Activated CD8-positive, alpha-beta T cell treated with anti-CD3 and anti-CD28 coated beads for 36 hours (primary cell): ENCODE results near the gene CDH5. TPM values are rescaled to one million over a fixed set of nuclear protein-coding genes. Genes with fewer than 3 reads are reported as not detected.
"Not testable (repeated sequence)": the region's sequence is repeated elsewhere in the genome, so short reads cannot be mapped to it uniquely, and the experiment has no call there.

Source experiments
- ATAC-seq: fragments of 200-7000 bp; cut with Tn5 transposase; one replicate; pipeline ENCODE4 v1.10.0; 2021; ENCODE audit warnings: mild to moderate bottlenecking, moderate library complexity
- CTCF ChIA-PET: fragments of 350-600 bp; sonication (Branson Sonifier 250); formaldehyde crosslinking; loops from one replicate; lab custom pipeline; 2021; ENCODE audit warnings: antibody characterized with exemption; lab: Charles Lee
- POLR2A ChIA-PET: fragments of 350-600 bp; sonication (Branson Sonifier 250); formaldehyde crosslinking; loops from one replicate; lab custom pipeline; 2021; ENCODE audit warnings: antibody characterized with exemption; lab: Charles Lee
- DNase-seq: peaks from one replicate; pipeline ENCODE4 v3.0.0-alpha.2; 2020
- H3K27ac Mint-ChIP-seq: one replicate; pipeline ENCODE4 v1.8.0; 2021; ENCODE audit warnings: mild to moderate bottlenecking, mixed read lengths
- H3K27me3 Mint-ChIP-seq: one replicate; pipeline ENCODE4 v1.8.0; 2021; ENCODE audit warnings: mixed read lengths
- H3K36me3 Mint-ChIP-seq: one replicate; pipeline ENCODE4 v1.8.0; 2021; ENCODE audit warnings: low read depth, mixed read lengths
- H3K4me1 Mint-ChIP-seq: one replicate; pipeline ENCODE4 v1.8.0; 2021; ENCODE audit warnings: low read depth, mixed read lengths
- H3K4me3 Mint-ChIP-seq: one replicate; pipeline ENCODE4 v1.8.0; 2021; ENCODE audit warnings: mild to moderate bottlenecking, moderate library complexity, mixed read lengths
- H3K9me3 Mint-ChIP-seq: one replicate; pipeline ENCODE4 v1.8.0; 2021; ENCODE audit warnings: mixed read lengths
- intact Hi-C: fragments of 100-400 bp; cut with micrococcal nuclease; formaldehyde crosslinking; loops from one replicate; pipeline ENCODE4 v1.10.0; 2022
- total RNA-seq, 2 experiments: library from RNA; stranded (reverse); gene quantifications; one replicate each; pipeline ENCODE4 v1.2.3, GENCODE V29; 2021
- TF ChIP-seq, protein P1 (sequence below): fragments of 200-600 bp; IDR thresholded peaks from one replicate; pipeline ENCODE4 v1.8.0; 2022; ENCODE audit warnings: antibody characterized with exemption, mild to moderate bottlenecking

Gene CDH5
- total RNA-seq, 2 experiments from 2014 or later = not detected

- ATAC-seq (no peak), DNase-seq (no peak)
- intact Hi-C loops = no loop called here
- no peak overlapping the region for H3K4me3 Mint-ChIP-seq
- no peaks in the 10 kb centered on the region for H3K36me3 Mint-ChIP-seq
- POLR2A ChIA-PET = interaction anchor here (1.2 kb wide), 1 partner anchor 17 kb away, joined by 4 read pairs; no protein-coding TSS in a partner anchor
- H3K9me3 Mint-ChIP-seq = no peaks in the 10 kb centered on the region
- H3K27ac Mint-ChIP-seq = no peak overlapping the region
- no peaks in the 10 kb centered on the region for H3K27me3 Mint-ChIP-seq
- no peaks in the 10 kb centered on the region for H3K4me1 Mint-ChIP-seq
- TF ChIP-seq, protein P1, sequence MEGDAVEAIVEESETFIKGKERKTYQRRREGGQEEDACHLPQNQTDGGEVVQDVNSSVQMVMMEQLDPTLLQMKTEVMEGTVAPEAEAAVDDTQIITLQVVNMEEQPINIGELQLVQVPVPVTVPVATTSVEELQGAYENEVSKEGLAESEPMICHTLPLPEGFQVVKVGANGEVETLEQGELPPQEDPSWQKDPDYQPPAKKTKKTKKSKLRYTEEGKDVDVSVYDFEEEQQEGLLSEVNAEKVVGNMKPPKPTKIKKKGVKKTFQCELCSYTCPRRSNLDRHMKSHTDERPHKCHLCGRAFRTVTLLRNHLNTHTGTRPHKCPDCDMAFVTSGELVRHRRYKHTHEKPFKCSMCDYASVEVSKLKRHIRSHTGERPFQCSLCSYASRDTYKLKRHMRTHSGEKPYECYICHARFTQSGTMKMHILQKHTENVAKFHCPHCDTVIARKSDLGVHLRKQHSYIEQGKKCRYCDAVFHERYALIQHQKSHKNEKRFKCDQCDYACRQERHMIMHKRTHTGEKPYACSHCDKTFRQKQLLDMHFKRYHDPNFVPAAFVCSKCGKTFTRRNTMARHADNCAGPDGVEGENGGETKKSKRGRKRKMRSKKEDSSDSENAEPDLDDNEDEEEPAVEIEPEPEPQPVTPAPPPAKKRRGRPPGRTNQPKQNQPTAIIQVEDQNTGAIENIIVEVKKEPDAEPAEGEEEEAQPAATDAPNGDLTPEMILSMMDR = no peak
- CTCF ChIA-PET = interaction anchor here (1.1 to 1.4 kb wide), 2 partner anchors 9 to 289 kb away, joined by 3 to 4 read pairs; no protein-coding TSS in a partner anchor
Observed at GRCh38 chr16:66451548-66451947, 85.1 kb downstream of the CDH5 start.

GRCh38 chr16:66453230-66453629 lies 86.7 kb downstream of the CDH5 start:
- not testable (repeated sequence) for H3K27me3 Mint-ChIP-seq

More at GRCh38 chr16:66453230-66453629, 86.7 kb downstream of the CDH5 start:
- H3K27ac Mint-ChIP-seq, POLR2A ChIA-PET, ATAC-seq, H3K4me3 Mint-ChIP-seq, H3K36me3 Mint-ChIP-seq, intact Hi-C loops, H3K9me3 Mint-ChIP-seq, DNase-seq, H3K4me1 Mint-ChIP-seq: not testable (repeated sequence)
- CTCF ChIA-PET = interaction anchor here (1.1 to 1.6 kb wide), 3 partner anchors 45 to 198 kb away, joined by 3 to 5 read pairs (median 3); no protein-coding TSS in a partner anchor

Other genes with a start within 250 kb of the CDH5 start
- not detected for gene BEAN1, start 60.6 kb downstream of the CDH5 start, total RNA-seq
- gene TK2, start 183.4 kb downstream of the CDH5 start, total RNA-seq = 1 to 10 TPM; 3.2 to 4.4 TPM
- 10 to 100 TPM; 99.0 to 99.7 TPM for gene CKLF, start 185.9 kb downstream of the CDH5 start, total RNA-seq
- 1 to 10 TPM; 5.4 to 6.2 TPM for gene CMTM1, start 199.7 kb downstream of the CDH5 start, total RNA-seq
- under 1 TPM in 1 of 2 experiments, not detected in 1; 0.29 TPM for gene CMTM2, start 212.8 kb downstream of the CDH5 start, total RNA-seq
- 10 to 100 TPM; 48.0 to 49.4 TPM for gene CMTM3, start 238.0 kb downstream of the CDH5 start, total RNA-seq